Activated T-helper 17 cell treated with anti-CD3 and anti-CD28 coated beads, Interleukin-2, amount 50 U/mL, for 72 hours (primary cell): ENCODE data around the gene RBM15. TPM values are rescaled to one million over a fixed set of nuclear protein-coding genes. Genes with fewer than 3 reads are reported as not detected.

ENCODE experiments used
- ATAC-seq: fragments of 150-1000 bp; cut with Tn5 transposase; replicated peaks from 2 replicates; pipeline ENCODE4 v1.10.0; 2021; ENCODE audit warnings: mild to moderate bottlenecking, moderate library complexity
- H3K27ac Mint-ChIP-seq: one replicate; pipeline ENCODE4 v1.8.0; 2022; ENCODE audit warnings: mixed read lengths
- H3K27me3 Mint-ChIP-seq: one replicate; pipeline ENCODE4 v1.8.0; 2022; ENCODE audit warnings: mixed read lengths
- H3K36me3 Mint-ChIP-seq: one replicate; pipeline ENCODE4 v1.8.0; 2022; ENCODE audit warnings: low read depth, mild to moderate bottlenecking, mixed read lengths
- H3K4me1 Mint-ChIP-seq: one replicate; pipeline ENCODE4 v1.8.0; 2022; ENCODE audit warnings: mixed read lengths
- H3K4me3 Mint-ChIP-seq: one replicate; pipeline ENCODE4 v1.8.0; 2022; ENCODE audit warnings: mild to moderate bottlenecking, mixed read lengths
- H3K9me3 Mint-ChIP-seq: one replicate; pipeline ENCODE4 v1.8.0; 2022; ENCODE audit warnings: mixed read lengths
- total RNA-seq, 2 donors: library from RNA; stranded (reverse); gene quantifications; one replicate each; pipeline ENCODE4 v1.2.3, GENCODE V29; 2022

The RBM15 gene, protein sequence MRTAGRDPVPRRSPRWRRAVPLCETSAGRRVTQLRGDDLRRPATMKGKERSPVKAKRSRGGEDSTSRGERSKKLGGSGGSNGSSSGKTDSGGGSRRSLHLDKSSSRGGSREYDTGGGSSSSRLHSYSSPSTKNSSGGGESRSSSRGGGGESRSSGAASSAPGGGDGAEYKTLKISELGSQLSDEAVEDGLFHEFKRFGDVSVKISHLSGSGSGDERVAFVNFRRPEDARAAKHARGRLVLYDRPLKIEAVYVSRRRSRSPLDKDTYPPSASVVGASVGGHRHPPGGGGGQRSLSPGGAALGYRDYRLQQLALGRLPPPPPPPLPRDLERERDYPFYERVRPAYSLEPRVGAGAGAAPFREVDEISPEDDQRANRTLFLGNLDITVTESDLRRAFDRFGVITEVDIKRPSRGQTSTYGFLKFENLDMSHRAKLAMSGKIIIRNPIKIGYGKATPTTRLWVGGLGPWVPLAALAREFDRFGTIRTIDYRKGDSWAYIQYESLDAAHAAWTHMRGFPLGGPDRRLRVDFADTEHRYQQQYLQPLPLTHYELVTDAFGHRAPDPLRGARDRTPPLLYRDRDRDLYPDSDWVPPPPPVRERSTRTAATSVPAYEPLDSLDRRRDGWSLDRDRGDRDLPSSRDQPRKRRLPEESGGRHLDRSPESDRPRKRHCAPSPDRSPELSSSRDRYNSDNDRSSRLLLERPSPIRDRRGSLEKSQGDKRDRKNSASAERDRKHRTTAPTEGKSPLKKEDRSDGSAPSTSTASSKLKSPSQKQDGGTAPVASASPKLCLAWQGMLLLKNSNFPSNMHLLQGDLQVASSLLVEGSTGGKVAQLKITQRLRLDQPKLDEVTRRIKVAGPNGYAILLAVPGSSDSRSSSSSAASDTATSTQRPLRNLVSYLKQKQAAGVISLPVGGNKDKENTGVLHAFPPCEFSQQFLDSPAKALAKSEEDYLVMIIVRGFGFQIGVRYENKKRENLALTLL
- total RNA-seq: 10 to 100 TPM; 61.8 to 86.2 TPM

GRCh38 chr1:110338886-110339406 lies at the start of gene RBM15:
TSS of gene RBM15 (plus strand) at chr1:110339377. CDS start at chr1:110339406, 29 bp downstream.
- Mint-ChIP-seq H3K27ac (no peak within 1 kb of the TSS), H3K4me3 (no peak within 1 kb of the TSS), H3K9me3 (no peaks in the 10 kb centered on the region), H3K4me1 (peaks cover 26% of the 10 kb centered on the region), H3K27me3 (no peaks in the 10 kb centered on the region), H3K36me3 (peaks cover 5% of the 10 kb centered on the region)
- peak; percentile 82 for ATAC-seq

DNA sequence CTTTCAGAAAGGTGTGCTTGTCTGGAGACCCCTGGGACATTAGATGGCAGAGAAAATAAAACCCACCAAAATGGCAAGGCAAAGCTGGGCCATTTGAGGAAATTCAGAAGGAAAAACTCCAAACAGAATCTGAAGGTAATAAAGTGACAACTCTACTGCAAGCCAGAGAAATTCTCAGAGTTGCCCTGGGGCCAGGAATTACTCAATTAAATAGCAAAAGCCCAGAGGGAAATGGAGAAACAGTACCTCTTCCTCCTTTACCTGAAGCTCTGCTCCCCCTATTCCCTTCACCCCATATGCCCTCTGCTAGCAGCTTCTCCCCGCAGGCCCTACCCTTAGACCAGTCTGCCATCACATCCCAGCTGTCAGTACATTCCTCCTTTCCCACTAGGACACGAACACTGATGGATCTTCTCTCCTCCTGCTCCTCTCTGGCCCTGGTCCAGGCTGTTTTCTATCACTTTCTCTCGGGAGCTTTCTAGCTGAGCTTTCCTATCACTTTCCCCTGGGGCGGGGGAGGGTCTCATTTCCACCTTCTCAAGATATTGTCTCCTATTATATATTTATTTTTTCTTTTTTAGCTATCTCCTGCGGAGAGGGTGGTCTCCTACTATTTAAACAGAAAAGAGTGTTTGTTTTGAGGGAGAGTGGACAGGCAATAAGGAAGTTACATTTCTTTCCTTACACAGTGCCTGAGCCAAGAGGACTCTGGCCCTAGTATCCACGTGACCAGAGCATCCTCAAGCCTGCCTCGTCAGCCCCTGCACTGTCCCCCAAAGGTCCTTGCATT lies 47.7 kb upstream of the RBM15 start:
- H3K27ac Mint-ChIP-seq: peak overlapping the region; percentile 47
- H3K9me3 Mint-ChIP-seq: no peaks in the 10 kb centered on the region
- ATAC-seq: no peak
- no peak overlapping the region for H3K4me3 Mint-ChIP-seq
- no peaks in the 10 kb centered on the region for H3K4me1 Mint-ChIP-seq
- H3K27me3 Mint-ChIP-seq: no peaks in the 10 kb centered on the region
- H3K36me3 Mint-ChIP-seq: no peaks in the 10 kb centered on the region

GRCh38 chr1:110292031-110292741 lies 47.0 kb upstream of the RBM15 start:
- ATAC-seq: no peak
- Mint-ChIP-seq H3K4me1 (no peaks in the 10 kb centered on the region), H3K36me3 (no peaks in the 10 kb centered on the region), H3K4me3 (no peak overlapping the region), H3K27ac (peak overlapping the region; percentile 47), H3K9me3 (no peaks in the 10 kb centered on the region), H3K27me3 (no peaks in the 10 kb centered on the region)

GRCh38 chr1:110293601-110294104 lies 45.5 kb upstream of the RBM15 start:
- Mint-ChIP-seq H3K9me3 (no peaks in the 10 kb centered on the region), H3K27me3 (no peaks in the 10 kb centered on the region), H3K36me3 (no peaks in the 10 kb centered on the region), H3K4me1 (no peaks in the 10 kb centered on the region), H3K27ac (no peak overlapping the region), H3K4me3 (no peak overlapping the region)
- ATAC-seq: no peak

DNA sequence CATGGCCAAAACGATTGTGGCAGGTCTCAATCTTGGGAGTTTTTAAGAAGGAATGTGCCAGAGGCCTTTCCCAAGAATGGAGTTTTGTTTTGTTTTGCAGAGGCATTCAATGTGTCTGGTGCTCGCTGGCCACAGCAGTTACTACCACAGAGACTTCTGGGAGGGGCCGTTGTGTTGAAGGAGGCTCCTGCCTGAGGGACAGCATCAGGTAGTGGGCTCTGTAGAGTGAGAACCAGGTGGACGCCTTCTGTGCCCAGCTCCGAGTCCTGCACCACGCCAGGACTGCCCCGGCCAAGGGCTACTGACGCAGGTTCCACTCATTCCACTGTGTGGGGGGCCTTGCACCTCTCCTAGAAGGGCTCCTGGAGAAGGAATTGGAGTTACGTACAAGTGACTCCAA lies 44.9 kb upstream of the RBM15 start:
- Mint-ChIP-seq H3K4me3 (no peak overlapping the region), H3K27ac (no peak overlapping the region), H3K4me1 (no peaks in the 10 kb centered on the region), H3K36me3 (no peaks in the 10 kb centered on the region), H3K9me3 (no peaks in the 10 kb centered on the region), H3K27me3 (no peaks in the 10 kb centered on the region)
- ATAC-seq: no peak

- Mint-ChIP-seq H3K4me3 (no peak overlapping the region), H3K9me3 (no peaks in the 10 kb centered on the region), H3K27ac (no peak overlapping the region), H3K4me1 (no peaks in the 10 kb centered on the region), H3K36me3 (no peaks in the 10 kb centered on the region), H3K27me3 (no peaks in the 10 kb centered on the region)
- ATAC-seq: no peak
Observed at GRCh38 chr1:110298991-110299390, 40.2 kb upstream of the RBM15 start.

DNA sequence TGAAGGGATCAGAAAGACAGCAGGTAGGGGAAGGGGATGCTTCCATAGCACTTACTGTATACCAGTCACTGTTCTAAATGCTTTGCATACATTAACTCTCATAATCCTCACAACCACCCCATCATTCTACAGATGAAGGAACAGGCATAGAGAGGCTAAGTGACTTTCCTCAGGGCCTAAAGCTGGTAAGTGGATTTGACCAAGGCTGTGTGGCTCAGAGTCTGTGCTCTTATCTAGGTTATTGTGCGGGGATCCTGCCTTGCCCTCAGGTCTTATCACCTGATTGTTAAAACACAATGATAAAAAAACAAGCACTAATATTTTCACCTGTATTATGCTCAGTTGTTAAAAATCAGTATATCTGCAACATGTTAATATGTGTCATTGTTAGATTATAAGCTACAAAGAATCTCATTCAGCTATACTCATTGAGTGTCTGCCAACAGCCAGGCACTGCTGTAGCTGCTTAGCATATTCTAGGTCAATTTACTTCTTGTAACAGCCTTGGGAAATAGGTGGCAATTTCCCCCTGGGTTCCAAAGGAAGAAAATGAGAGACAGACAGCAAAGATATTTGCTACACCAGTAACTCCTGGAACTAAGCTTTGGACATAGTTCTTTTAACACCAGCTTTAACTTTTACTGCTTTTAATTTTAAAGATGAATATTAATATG lies 38.6 kb upstream of the RBM15 start:
- no peak for ATAC-seq
- Mint-ChIP-seq H3K27ac (no peak overlapping the region), H3K4me3 (no peak overlapping the region), H3K4me1 (no peaks in the 10 kb centered on the region), H3K36me3 (no peaks in the 10 kb centered on the region), H3K9me3 (no peaks in the 10 kb centered on the region), H3K27me3 (no peaks in the 10 kb centered on the region)

DNA sequence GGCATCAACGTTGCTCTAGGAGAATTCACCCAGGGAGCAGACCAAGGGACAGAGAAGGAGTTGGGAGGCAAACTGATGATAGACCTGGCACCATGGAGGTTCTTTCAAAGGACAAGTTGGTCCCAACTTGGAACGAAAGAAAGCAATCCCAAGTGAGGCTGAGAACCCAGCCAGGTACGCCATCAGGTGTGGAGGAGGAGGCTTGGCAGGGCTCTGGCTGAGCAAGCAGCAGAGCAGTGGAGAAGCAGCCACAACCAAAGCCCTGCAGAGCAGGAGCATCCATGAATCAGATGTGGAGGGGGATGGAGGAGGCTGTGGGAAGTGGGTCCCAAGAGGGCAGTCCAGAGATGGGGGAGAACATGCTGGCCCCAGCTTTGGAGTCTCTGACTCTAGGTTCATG lies 36.3 kb upstream of the RBM15 start:
- ATAC-seq: no peak
- H3K9me3 Mint-ChIP-seq: no peaks in the 10 kb centered on the region
- H3K36me3 Mint-ChIP-seq: no peaks in the 10 kb centered on the region
- H3K4me3 Mint-ChIP-seq: no peak overlapping the region
- peaks cover under 1% of the 10 kb centered on the region for H3K4me1 Mint-ChIP-seq
- peak overlapping the region; percentile 15 for H3K27ac Mint-ChIP-seq
- no peaks in the 10 kb centered on the region for H3K27me3 Mint-ChIP-seq

- Mint-ChIP-seq H3K9me3 (no peaks in the 10 kb centered on the region), H3K27me3 (no peaks in the 10 kb centered on the region)
- ATAC-seq: no peak
Observed at GRCh38 chr1:110305900-110306420, 33.2 kb upstream of the RBM15 start.

GRCh38 chr1:110307239-110307974 lies 31.8 kb upstream of the RBM15 start:
- H3K27me3 Mint-ChIP-seq: no peaks in the 10 kb centered on the region
- no peak for ATAC-seq
- no peaks in the 10 kb centered on the region for H3K9me3 Mint-ChIP-seq
- no peaks in the 10 kb centered on the region for H3K36me3 Mint-ChIP-seq
- H3K4me3 Mint-ChIP-seq: no peak overlapping the region
- H3K4me1 Mint-ChIP-seq: peaks cover 5% of the 10 kb centered on the region
- no peak overlapping the region for H3K27ac Mint-ChIP-seq

More at GRCh38 chr1:110305900-110306420, 33.2 kb upstream of the RBM15 start:
- Mint-ChIP-seq H3K36me3 (no peaks in the 10 kb centered on the region), H3K4me1 (peaks cover 5% of the 10 kb centered on the region), H3K4me3 (no peak overlapping the region), H3K27ac (peak overlapping the region; percentile 37)

DNA sequence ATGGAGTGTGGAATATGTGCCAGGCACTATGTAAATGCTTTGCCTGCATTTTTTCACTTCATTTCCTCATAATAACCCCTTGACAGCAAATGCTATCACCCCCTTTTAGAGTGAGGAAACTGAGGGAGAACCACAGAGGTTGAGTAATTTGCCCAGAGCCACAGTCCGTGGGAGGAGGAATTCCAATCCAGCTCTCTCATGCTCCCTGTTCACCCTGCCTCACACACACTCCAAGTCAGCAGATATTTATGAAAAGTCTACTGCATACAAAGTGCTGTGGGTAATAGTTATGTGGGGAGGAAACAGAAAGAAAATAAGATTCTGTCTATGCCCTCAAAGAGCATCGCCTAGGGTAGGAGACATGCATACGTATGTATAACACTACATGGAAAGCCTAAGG lies 30.9 kb upstream of the RBM15 start:
- H3K36me3 Mint-ChIP-seq: no peaks in the 10 kb centered on the region
- peaks cover 5% of the 10 kb centered on the region for H3K4me1 Mint-ChIP-seq
- no peaks in the 10 kb centered on the region for H3K9me3 Mint-ChIP-seq
- H3K4me3 Mint-ChIP-seq: no peak overlapping the region
- ATAC-seq: no peak
- H3K27me3 Mint-ChIP-seq: no peaks in the 10 kb centered on the region
- H3K27ac Mint-ChIP-seq: no peak overlapping the region

DNA sequence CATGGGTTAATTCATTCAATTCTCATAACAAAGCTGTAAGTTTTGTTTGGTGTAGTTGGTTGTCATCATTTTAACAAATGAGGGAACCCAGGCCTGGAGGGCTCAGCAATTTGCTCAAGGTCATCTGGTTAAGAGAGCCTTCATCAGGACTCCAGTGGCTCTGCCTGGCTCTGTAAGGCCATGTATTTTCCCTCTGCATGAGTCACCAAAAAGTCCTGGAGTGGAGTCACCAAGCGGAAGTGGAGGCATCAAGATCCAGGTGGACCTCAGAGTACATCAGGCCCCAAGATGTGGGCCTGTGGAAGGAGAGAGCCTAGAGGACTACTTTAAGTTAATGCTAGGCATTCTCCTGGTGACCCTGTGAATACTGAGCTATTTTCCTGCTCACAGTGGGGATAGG lies 30.0 kb upstream of the RBM15 start:
- H3K27ac Mint-ChIP-seq: no peak overlapping the region
- H3K4me1 Mint-ChIP-seq: peaks cover 5% of the 10 kb centered on the region
- no peaks in the 10 kb centered on the region for H3K36me3 Mint-ChIP-seq
- H3K27me3 Mint-ChIP-seq: no peaks in the 10 kb centered on the region
- H3K4me3 Mint-ChIP-seq: no peak overlapping the region
- H3K9me3 Mint-ChIP-seq: no peaks in the 10 kb centered on the region
- no peak for ATAC-seq
